ENCODE measurements around the gene SMARCA5. TPM values are rescaled to one million over a fixed set of nuclear protein-coding genes. Genes with fewer than 3 reads are reported as not detected.
A peak's percentile ranks its signal among the peaks of the same experiment; 100 is the strongest.

Gene SMARCA5
- total and polyA plus RNA-seq, 4 donors: 6.8 to 34.7 (median 12.6) TPM

- peak; percentile 10 for TF ChIP-seq CTCF (IDR thresholded peaks at IDR 0.05; ENCODE audit: low read depth, low read length, missing input control)
- peak; percentile 47 to 63 for TF ChIP-seq RAD21 (IDR thresholded peaks at IDR 0.05)
- TF ChIP-seq FOXA1 (IDR thresholded peaks at IDR 0.05): no peak
Measured at GRCh38 chr4:143531380-143531779, 17.9 kb downstream of the SMARCA5 start (continued).

- H3K27ac ChIP-seq (ENCODE audit: low read depth in 1 of 2, low read length in 2 of 2): no peak overlapping the region
- H3K4me1 ChIP-seq (ENCODE audit: control insufficient read depth in 4 of 4, insufficient read depth in 4 of 4, low read length in 3 of 4): peaks cover 0 to 3% (median 0%) of the 10 kb centered on the region in 4 donors
- no peak overlapping the region for H3K4me3 ChIP-seq (ENCODE audit: low read depth in 1 of 3, low read length in 3 of 3)
- no peaks in the 10 kb centered on the region for H3K27me3 ChIP-seq (ENCODE audit: control insufficient read depth in 4 of 4, insufficient read depth in 4 of 4, low read length in 3 of 4)
- no peak for DNase-seq (ENCODE audit: low spot score)
- peaks cover 8 to 63% (median 59%) of the 10 kb centered on the region in 4 donors for H3K36me3 ChIP-seq (ENCODE audit: control insufficient read depth in 4 of 4, insufficient read depth in 3 of 4, low read depth in 1 of 4, low read length in 3 of 4)
- no peak overlapping the region for H3K9ac ChIP-seq (ENCODE audit: low read depth in 1 of 2, low read length in 2 of 2)
- no peak for TF ChIP-seq EGR1 (IDR thresholded peaks at IDR 0.05; ENCODE audit: low read depth in 2 of 2)
- TF ChIP-seq ZBTB33 (IDR thresholded peaks at IDR 0.05): no peak
- no peak for TF ChIP-seq NR2F2 (IDR thresholded peaks at IDR 0.05)
- no peak for TF ChIP-seq TAF1 (conservative IDR thresholded peaks at IDR 0.05)
- no peak for TF ChIP-seq GABPA (IDR thresholded peaks at IDR 0.05 in 1 of 2, conservative IDR thresholded peaks at IDR 0.05 in 1 of 2)
- TF ChIP-seq HNF4G (IDR thresholded peaks at IDR 0.05): no peak
- TF ChIP-seq FOXA1 (IDR thresholded peaks at IDR 0.05): no peak
- no peak for TF ChIP-seq MAX (IDR thresholded peaks at IDR 0.05)
- no peak for TF ChIP-seq YY1 (IDR thresholded peaks at IDR 0.05)
- TF ChIP-seq ATF3 (IDR thresholded peaks at IDR 0.05): no peak
- TF ChIP-seq FOXA2 (IDR thresholded peaks at IDR 0.05): no peak
- TF ChIP-seq REST (IDR thresholded peaks at IDR 0.05): no peak
- TF ChIP-seq JUND (IDR thresholded peaks at IDR 0.05): no peak
- no peak for TF ChIP-seq CTCF (IDR thresholded peaks at IDR 0.05; ENCODE audit: low read depth, low read length, missing input control)
- TF ChIP-seq SP1 (IDR thresholded peaks at IDR 0.05): no peak
- no peak for TF ChIP-seq RAD21 (IDR thresholded peaks at IDR 0.05)
- 93% methylated on average over 2 of the region's 2 CpGs for WGBS
- no peaks in the 10 kb centered on the region for H3K9me3 ChIP-seq (ENCODE audit: control insufficient read depth in 4 of 4, low read length in 3 of 4)
Measured at GRCh38 chr4:143531788-143532491, 18.4 kb downstream of the SMARCA5 start.

Data from liver (tissue), 9 donors.